Fibroblast of skin of abdomen (primary cell): ENCODE measurements around the gene CEP152.

ENCODE experiments used
- DNase-seq: peaks from one replicate; pipeline ENCODE4 v3.0.0-alpha.2; 2013

CEP152 gene

GRCh38 chr15:48761393-48762158, 49.3 kb downstream of the CEP152 start:
- DNase-seq: no peak

- DNase-seq: no peak
These were observed 50.9 kb downstream of the CEP152 start for GRCh38 chr15:48759921-48760320.

- DNase-seq: no peak
These were observed 53.2 kb downstream of the CEP152 start for GRCh38 chr15:48757661-48758060.

GRCh38 chr15:48754011-48754410, 56.9 kb downstream of the CEP152 start:
- peak; percentile 13 for DNase-seq

GRCh38 chr15:48751595-48751994, 59.3 kb downstream of the CEP152 start:
- DNase-seq: peak; percentile 30

GRCh38 chr15:48748535-48748934, 62.3 kb downstream of the CEP152 start:
- peak; percentile 32 for DNase-seq

GRCh38 chr15:48733615-48734014, 77.3 kb downstream of the CEP152 start:
- no peak for DNase-seq

GRCh38 chr15:48730506-48730905, 80.4 kb downstream of the CEP152 start:
- DNase-seq: no peak

- no peak for DNase-seq
These were observed 86.9 kb downstream of the CEP152 start for GRCh38 chr15:48723969-48724368.

GRCh38 chr15:48722764-48723661, 87.9 kb downstream of the CEP152 start:
- DNase-seq: peak; percentile 77

GRCh38 chr15:48721061-48721810, 89.6 kb downstream of the CEP152 start:
- peak; percentile 77 for DNase-seq

- peak; percentile 23 for DNase-seq
These were observed 90.2 kb downstream of the CEP152 start for GRCh38 chr15:48720646-48721045.

GRCh38 chr15:48719668-48720067, 91.2 kb downstream of the CEP152 start:
- no peak for DNase-seq

- DNase-seq: peak; percentile 25
These were observed 92.2 kb downstream of the CEP152 start for GRCh38 chr15:48718646-48719045.

- peak; percentile 40 for DNase-seq
These were observed 93.4 kb downstream of the CEP152 start for GRCh38 chr15:48717458-48717857.

GRCh38 chr15:48712546-48712945, 98.3 kb downstream of the CEP152 start:
- DNase-seq: no peak

GRCh38 chr15:48710952-48711495, 99.8 kb downstream of the CEP152 start:
- peak; percentile 21 for DNase-seq

- DNase-seq: no peak
These were observed 102.2 kb downstream of the CEP152 start for GRCh38 chr15:48708641-48709040.

- no peak for DNase-seq
These were observed 105.5 kb downstream of the CEP152 start for GRCh38 chr15:48705381-48705780.

GRCh38 chr15:48703544-48703943, 107.3 kb downstream of the CEP152 start:
- peak; percentile 96 for DNase-seq

- DNase-seq: peak; percentile 67
These were observed 108.2 kb downstream of the CEP152 start for GRCh38 chr15:48702569-48703236.
